ENCODE data around the gene AQP6. TPM values are rescaled to one million over a fixed set of nuclear protein-coding genes. Genes with fewer than 3 reads are reported as not detected.
A peak's percentile ranks its signal among the peaks of the same experiment; 100 is the strongest.

AQP6 gene
- total and polyA plus RNA-seq, 5 donors from 2014 or later: not detected

GRCh38 chr12:49944718-49945117 lies 28.0 kb upstream of the AQP6 start:
- Mint-ChIP-seq H3K27ac (peak overlapping the region; percentile 97 to 100 (median 98)), H3K4me3 (peak overlapping the region; percentile 75 to 96 (median 88)), H3K36me3 (peaks cover 4% of the 10 kb centered on the region), H3K4me1 (peaks cover 12 to 65% (median 36%) of the 10 kb centered on the region in 4 donors), H3K27me3 (peaks cover under 1% of the 10 kb centered on the region), H3K9me3 (no peaks in the 10 kb centered on the region)
- Histone ChIP-seq H3K36me3 (ENCODE audit: control insufficient read depth, insufficient read depth, low read length) (no peaks in the 10 kb centered on the region), H3K27me3 (ENCODE audit: control insufficient read depth, insufficient read depth, low read length) (no peaks in the 10 kb centered on the region), H3K27ac (ENCODE audit: insufficient read depth, low read length, poor library complexity, severe bottlenecking) (peak overlapping the region; percentile 92), H3K4me3 (ENCODE audit: low read depth, low read length) (peak overlapping the region; percentile 88), H3K9me3 (ENCODE audit: control insufficient read depth in 2 of 2, low read length in 2 of 2) (no peaks in the 10 kb centered on the region), H3K4me1 (ENCODE audit: control insufficient read depth, insufficient read depth, low read length, poor library complexity, severe bottlenecking) (peaks cover 53% of the 10 kb centered on the region)
- peak in 1 of 3 donors; percentile 48 for DNase-seq
- no peak for ATAC-seq (ENCODE audit: low read depth in 2 of 2)

- H3K27me3 ChIP-seq (ENCODE audit: control insufficient read depth, insufficient read depth, low read length): no peaks in the 10 kb centered on the region
- no peaks in the 10 kb centered on the region for H3K36me3 ChIP-seq (ENCODE audit: control insufficient read depth, insufficient read depth, low read length)
- no peaks in the 10 kb centered on the region for H3K9me3 Mint-ChIP-seq
- H3K36me3 Mint-ChIP-seq: peaks cover 3% of the 10 kb centered on the region
- ATAC-seq (ENCODE audit: low read depth in 2 of 2) (peak; percentile 79 to 85), DNase-seq (peak; percentile 69 to 95 (median 77))
- peaks cover 5% of the 10 kb centered on the region for H3K27me3 Mint-ChIP-seq
- H3K27ac Mint-ChIP-seq: peak overlapping the region; percentile 97 to 100 (median 98)
- H3K4me3 ChIP-seq (ENCODE audit: low read depth, low read length): peak overlapping the region; percentile 88
- no peaks in the 10 kb centered on the region for H3K9me3 ChIP-seq (ENCODE audit: control insufficient read depth in 2 of 2, low read length in 2 of 2)
- H3K4me1 Mint-ChIP-seq: peaks cover 12 to 63% (median 35%) of the 10 kb centered on the region in 4 donors
- H3K4me1 ChIP-seq (ENCODE audit: control insufficient read depth, insufficient read depth, low read length, poor library complexity, severe bottlenecking): peaks cover 53% of the 10 kb centered on the region
- peak overlapping the region; percentile 92 for H3K27ac ChIP-seq (ENCODE audit: insufficient read depth, low read length, poor library complexity, severe bottlenecking)
- H3K4me3 Mint-ChIP-seq: peak overlapping the region; percentile 75 to 96 (median 88)
Measured at GRCh38 chr12:49945394-49946080, 27.2 kb upstream of the AQP6 start.

- Histone ChIP-seq H3K4me1 (ENCODE audit: control insufficient read depth, insufficient read depth, low read length, poor library complexity, severe bottlenecking) (peaks cover 53% of the 10 kb centered on the region), H3K27ac (ENCODE audit: insufficient read depth, low read length, poor library complexity, severe bottlenecking) (peak overlapping the region; percentile 92)
- DNase-seq: peak; percentile 45 to 93 (median 73)
Measured at GRCh38 chr12:49946086-49946485, 26.7 kb upstream of the AQP6 start.

GRCh38 chr12:49946497-49946896 lies 26.2 kb upstream of the AQP6 start:
- Histone ChIP-seq H3K9me3 (ENCODE audit: control insufficient read depth in 2 of 2, low read length in 2 of 2) (no peaks in the 10 kb centered on the region), H3K4me1 (ENCODE audit: control insufficient read depth, insufficient read depth, low read length, poor library complexity, severe bottlenecking) (peaks cover 52% of the 10 kb centered on the region), H3K36me3 (ENCODE audit: control insufficient read depth, insufficient read depth, low read length) (no peaks in the 10 kb centered on the region), H3K27ac (ENCODE audit: insufficient read depth, low read length, poor library complexity, severe bottlenecking) (peak overlapping the region; percentile 92), H3K4me3 (ENCODE audit: low read depth, low read length) (peak overlapping the region; percentile 88), H3K27me3 (ENCODE audit: control insufficient read depth, insufficient read depth, low read length) (no peaks in the 10 kb centered on the region)
- H3K9me3 Mint-ChIP-seq: no peaks in the 10 kb centered on the region
- peaks cover 5% of the 10 kb centered on the region for H3K27me3 Mint-ChIP-seq
- ATAC-seq (ENCODE audit: low read depth in 2 of 2): peak in 1 of 2 donors; percentile 15
- peaks cover 12 to 58% (median 30%) of the 10 kb centered on the region in 4 donors for H3K4me1 Mint-ChIP-seq
- no peaks in the 10 kb centered on the region for H3K36me3 Mint-ChIP-seq
- H3K4me3 Mint-ChIP-seq: peak overlapping the region; percentile 75 to 96 (median 88)
- peak in 1 of 3 donors; percentile 90 for DNase-seq
- peak overlapping the region; percentile 97 to 100 (median 98) for H3K27ac Mint-ChIP-seq

More at GRCh38 chr12:49946086-49946485, 26.7 kb upstream of the AQP6 start:
- Mint-ChIP-seq H3K36me3 (no peaks in the 10 kb centered on the region), H3K4me1 (peaks cover 12 to 60% (median 33%) of the 10 kb centered on the region in 4 donors), H3K9me3 (no peaks in the 10 kb centered on the region), H3K27ac (peak overlapping the region; percentile 97 to 100 (median 98)), H3K4me3 (peak overlapping the region; percentile 75 to 96 (median 88)), H3K27me3 (peaks cover 5% of the 10 kb centered on the region)
- Histone ChIP-seq H3K36me3 (ENCODE audit: control insufficient read depth, insufficient read depth, low read length) (no peaks in the 10 kb centered on the region), H3K27me3 (ENCODE audit: control insufficient read depth, insufficient read depth, low read length) (no peaks in the 10 kb centered on the region), H3K4me3 (ENCODE audit: low read depth, low read length) (peak overlapping the region; percentile 88), H3K9me3 (ENCODE audit: control insufficient read depth in 2 of 2, low read length in 2 of 2) (no peaks in the 10 kb centered on the region)
- peak; percentile 63 to 71 for ATAC-seq (ENCODE audit: low read depth in 2 of 2)

- no peaks in the 10 kb centered on the region for H3K36me3 Mint-ChIP-seq
- Histone ChIP-seq H3K27ac (ENCODE audit: insufficient read depth, low read length, poor library complexity, severe bottlenecking) (no peak overlapping the region), H3K4me3 (ENCODE audit: low read depth, low read length) (no peak overlapping the region), H3K36me3 (ENCODE audit: control insufficient read depth, insufficient read depth, low read length) (no peaks in the 10 kb centered on the region), H3K9me3 (ENCODE audit: control insufficient read depth in 2 of 2, low read length in 2 of 2) (no peaks in the 10 kb centered on the region), H3K27me3 (ENCODE audit: control insufficient read depth, insufficient read depth, low read length) (no peaks in the 10 kb centered on the region), H3K4me1 (ENCODE audit: control insufficient read depth, insufficient read depth, low read length, poor library complexity, severe bottlenecking) (peaks cover 40% of the 10 kb centered on the region)
- H3K4me3 Mint-ChIP-seq: peak overlapping the region in 1 of 4 donors; percentile 16
- H3K27ac Mint-ChIP-seq: peak overlapping the region in 2 of 3 donors; percentile 20 to 71
- peaks cover 5% of the 10 kb centered on the region for H3K27me3 Mint-ChIP-seq
- peaks cover 12 to 48% (median 27%) of the 10 kb centered on the region in 4 donors for H3K4me1 Mint-ChIP-seq
- no peaks in the 10 kb centered on the region for H3K9me3 Mint-ChIP-seq
- no peak for ATAC-seq (ENCODE audit: low read depth in 2 of 2)
- DNase-seq: no peak
Measured at GRCh38 chr12:49947593-49948226, 25.0 kb upstream of the AQP6 start.

GRCh38 chr12:49948866-49949845 lies 23.6 kb upstream of the AQP6 start:
- H3K9me3 ChIP-seq (ENCODE audit: control insufficient read depth in 2 of 2, low read length in 2 of 2): no peaks in the 10 kb centered on the region
- no peaks in the 10 kb centered on the region for H3K36me3 ChIP-seq (ENCODE audit: control insufficient read depth, insufficient read depth, low read length)
- Mint-ChIP-seq H3K9me3 (no peaks in the 10 kb centered on the region), H3K27me3 (peaks cover 16% of the 10 kb centered on the region), H3K4me3 (no peak overlapping the region), H3K36me3 (no peaks in the 10 kb centered on the region), H3K27ac (peak overlapping the region in 2 of 3 donors; percentile 5 to 42), H3K4me1 (peaks cover 12 to 33% (median 21%) of the 10 kb centered on the region in 4 donors)
- H3K4me3 ChIP-seq (ENCODE audit: low read depth, low read length): no peak overlapping the region
- ATAC-seq (ENCODE audit: low read depth in 2 of 2): no peak
- H3K4me1 ChIP-seq (ENCODE audit: control insufficient read depth, insufficient read depth, low read length, poor library complexity, severe bottlenecking): peaks cover 26% of the 10 kb centered on the region
- H3K27me3 ChIP-seq (ENCODE audit: control insufficient read depth, insufficient read depth, low read length): peaks cover under 1% of the 10 kb centered on the region
- DNase-seq: no peak
- H3K27ac ChIP-seq (ENCODE audit: insufficient read depth, low read length, poor library complexity, severe bottlenecking): no peak overlapping the region

- H3K4me1 ChIP-seq (ENCODE audit: control insufficient read depth, insufficient read depth, low read length, poor library complexity, severe bottlenecking): peaks cover 20% of the 10 kb centered on the region
- ATAC-seq (ENCODE audit: low read depth in 2 of 2): no peak
- Mint-ChIP-seq H3K27ac (no peak overlapping the region), H3K9me3 (peaks cover 0 to 2% (median 0%) of the 10 kb centered on the region in 7 donors), H3K4me1 (peaks cover 6 to 26% (median 15%) of the 10 kb centered on the region in 4 donors), H3K36me3 (no peaks in the 10 kb centered on the region), H3K4me3 (no peak overlapping the region), H3K27me3 (peaks cover 24% of the 10 kb centered on the region)
- H3K27me3 ChIP-seq (ENCODE audit: control insufficient read depth, insufficient read depth, low read length): peaks cover 4% of the 10 kb centered on the region
- DNase-seq: no peak
- no peaks in the 10 kb centered on the region for H3K36me3 ChIP-seq (ENCODE audit: control insufficient read depth, insufficient read depth, low read length)
- H3K9me3 ChIP-seq (ENCODE audit: control insufficient read depth in 2 of 2, low read length in 2 of 2): no peaks in the 10 kb centered on the region
- H3K27ac ChIP-seq (ENCODE audit: insufficient read depth, low read length, poor library complexity, severe bottlenecking): no peak overlapping the region
- H3K4me3 ChIP-seq (ENCODE audit: low read depth, low read length): no peak overlapping the region
Measured at GRCh38 chr12:49949866-49950265, 22.9 kb upstream of the AQP6 start.

All from CD4-positive, CD25-positive, alpha-beta regulatory T cell (primary cell).